ENCODE results near the gene PROC. TPM values are rescaled to one million over a fixed set of nuclear protein-coding genes. Genes with fewer than 3 reads are reported as not detected.

Gene PROC
- polyA plus RNA-seq, 4 donors, result 1.0 to 26.3 (median 4.9) TPM

- peaks cover 0 to 17% (median 5%) of the 10 kb centered on the region in 3 donors for H3K27me3 ChIP-seq (ENCODE audit: control insufficient read depth in 3 of 3, insufficient read depth in 3 of 3, low read length in 3 of 3)
- no peak overlapping the region for H3K27ac ChIP-seq (ENCODE audit: low read depth in 1 of 3, low read length in 2 of 3)
- DNase-seq (no peak), FAIRE-seq (no peak)
- WGBS, 3 donors, result 67 to 75% (median 70%) methylated on average over 8 of the region's 8 CpGs
- no peaks in the 10 kb centered on the region for H3K36me3 ChIP-seq (ENCODE audit: control insufficient read depth in 3 of 3, insufficient read depth in 2 of 3, low read depth in 1 of 3, low read length in 3 of 3)
- H3K4me1 ChIP-seq (ENCODE audit: control insufficient read depth in 3 of 3, insufficient read depth in 2 of 3, low read depth in 1 of 3, low read length in 2 of 3), result peaks cover 0 to 20% (median 0%) of the 10 kb centered on the region in 3 donors
- H3K4me3 ChIP-seq (ENCODE audit: low read depth in 1 of 3, low read length in 3 of 3), result no peak overlapping the region
- no peaks in the 10 kb centered on the region for H3K9me3 ChIP-seq (ENCODE audit: control insufficient read depth in 2 of 2, insufficient read depth in 1 of 2, low read depth in 1 of 2, low read length in 1 of 2)
These were observed 2.0 kb downstream of the PROC start for GRCh38 chr2:127420039-127420864.

DNA sequence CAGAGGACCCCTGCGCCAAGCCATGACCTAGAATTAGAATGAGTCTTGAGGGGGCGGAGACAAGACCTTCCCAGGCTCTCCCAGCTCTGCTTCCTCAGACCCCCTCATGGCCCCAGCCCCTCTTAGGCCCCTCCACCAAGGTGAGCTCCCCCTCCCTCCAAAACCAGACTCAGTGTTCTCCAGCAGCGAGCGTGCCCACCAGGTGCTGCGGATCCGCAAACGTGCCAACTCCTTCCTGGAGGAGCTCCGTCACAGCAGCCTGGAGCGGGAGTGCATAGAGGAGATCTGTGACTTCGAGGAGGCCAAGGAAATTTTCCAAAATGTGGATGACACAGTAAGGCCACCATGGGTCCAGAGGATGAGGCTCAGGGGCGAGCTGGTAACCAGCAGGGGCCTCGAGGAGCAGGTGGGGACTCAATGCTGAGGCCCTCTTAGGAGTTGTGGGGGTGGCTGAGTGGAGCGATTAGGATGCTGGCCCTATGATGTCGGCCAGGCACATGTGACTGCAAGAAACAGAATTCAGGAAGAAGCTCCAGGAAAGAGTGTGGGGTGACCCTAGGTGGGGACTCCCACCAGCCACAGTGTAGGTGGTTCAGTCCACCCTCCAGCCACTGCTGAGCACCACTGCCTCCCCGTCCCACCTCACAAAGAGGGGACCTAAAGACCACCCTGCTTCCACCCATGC lies 3.0 kb downstream of the PROC start:
- FAIRE-seq (no peak), DNase-seq (no peak)
- Histone ChIP-seq H3K27me3 (ENCODE audit: control insufficient read depth in 3 of 3, insufficient read depth in 3 of 3, low read length in 3 of 3) (peaks cover 0 to 17% (median 5%) of the 10 kb centered on the region in 3 donors), H3K4me3 (ENCODE audit: low read depth in 1 of 3, low read length in 3 of 3) (no peak overlapping the region), H3K9me3 (ENCODE audit: control insufficient read depth in 2 of 2, insufficient read depth in 1 of 2, low read depth in 1 of 2, low read length in 1 of 2) (no peaks in the 10 kb centered on the region), H3K27ac (ENCODE audit: low read depth in 1 of 3, low read length in 2 of 3) (no peak overlapping the region), H3K4me1 (ENCODE audit: control insufficient read depth in 3 of 3, insufficient read depth in 2 of 3, low read depth in 1 of 3, low read length in 2 of 3) (peaks cover 0 to 10% (median 0%) of the 10 kb centered on the region in 3 donors), H3K36me3 (ENCODE audit: control insufficient read depth in 3 of 3, insufficient read depth in 2 of 3, low read depth in 1 of 3, low read length in 3 of 3) (no peaks in the 10 kb centered on the region)
- WGBS, 3 donors, result 86 to 91% (median 91%) methylated on average over 15 of the region's 15 CpGs

DNA sequence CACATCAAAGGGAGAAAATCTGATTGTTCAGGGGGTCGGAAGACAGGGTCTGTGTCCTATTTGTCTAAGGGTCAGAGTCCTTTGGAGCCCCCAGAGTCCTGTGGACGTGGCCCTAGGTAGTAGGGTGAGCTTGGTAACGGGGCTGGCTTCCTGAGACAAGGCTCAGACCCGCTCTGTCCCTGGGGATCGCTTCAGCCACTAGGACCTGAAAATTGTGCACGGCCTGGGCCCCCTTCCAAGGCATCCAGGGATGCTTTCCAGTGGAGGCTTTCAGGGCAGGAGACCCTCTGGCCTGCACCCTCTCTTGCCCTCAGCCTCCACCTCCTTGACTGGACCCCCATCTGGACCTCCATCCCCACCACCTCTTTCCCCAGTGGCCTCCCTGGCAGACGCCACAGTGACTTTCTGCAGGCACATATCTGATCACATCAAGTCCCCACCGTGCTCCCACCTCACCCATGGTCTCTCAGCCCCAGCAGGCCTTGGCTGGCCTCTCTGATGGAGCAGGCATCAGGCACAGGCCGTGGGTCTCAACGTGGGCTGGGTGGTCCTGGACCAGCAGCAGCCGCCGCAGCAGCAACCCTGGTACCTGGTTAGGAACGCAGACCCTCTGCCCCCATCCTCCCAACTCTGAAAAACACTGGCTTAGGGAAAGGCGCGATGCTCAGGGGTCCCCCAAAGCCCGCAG lies 3.8 kb downstream of the PROC start:
- DNase-seq (no peak), FAIRE-seq (no peak)
- no peak overlapping the region for H3K27ac ChIP-seq (ENCODE audit: low read depth in 1 of 3, low read length in 2 of 3)
- H3K27me3 ChIP-seq (ENCODE audit: control insufficient read depth in 3 of 3, insufficient read depth in 3 of 3, low read length in 3 of 3), result peaks cover 0 to 16% (median 5%) of the 10 kb centered on the region in 3 donors
- peaks cover 0 to 6% (median 0%) of the 10 kb centered on the region in 3 donors for H3K36me3 ChIP-seq (ENCODE audit: control insufficient read depth in 3 of 3, insufficient read depth in 2 of 3, low read depth in 1 of 3, low read length in 3 of 3)
- H3K4me3 ChIP-seq (ENCODE audit: low read depth in 1 of 3, low read length in 3 of 3), result no peak overlapping the region
- H3K9me3 ChIP-seq (ENCODE audit: control insufficient read depth in 2 of 2, insufficient read depth in 1 of 2, low read depth in 1 of 2, low read length in 1 of 2), result no peaks in the 10 kb centered on the region
- WGBS, 3 donors, result 70 to 74% (median 74%) methylated on average over 16 of the region's 16 CpGs
- H3K4me1 ChIP-seq (ENCODE audit: control insufficient read depth in 3 of 3, insufficient read depth in 2 of 3, low read depth in 1 of 3, low read length in 2 of 3), result peaks cover 0 to 5% (median 0%) of the 10 kb centered on the region in 3 donors

DNA sequence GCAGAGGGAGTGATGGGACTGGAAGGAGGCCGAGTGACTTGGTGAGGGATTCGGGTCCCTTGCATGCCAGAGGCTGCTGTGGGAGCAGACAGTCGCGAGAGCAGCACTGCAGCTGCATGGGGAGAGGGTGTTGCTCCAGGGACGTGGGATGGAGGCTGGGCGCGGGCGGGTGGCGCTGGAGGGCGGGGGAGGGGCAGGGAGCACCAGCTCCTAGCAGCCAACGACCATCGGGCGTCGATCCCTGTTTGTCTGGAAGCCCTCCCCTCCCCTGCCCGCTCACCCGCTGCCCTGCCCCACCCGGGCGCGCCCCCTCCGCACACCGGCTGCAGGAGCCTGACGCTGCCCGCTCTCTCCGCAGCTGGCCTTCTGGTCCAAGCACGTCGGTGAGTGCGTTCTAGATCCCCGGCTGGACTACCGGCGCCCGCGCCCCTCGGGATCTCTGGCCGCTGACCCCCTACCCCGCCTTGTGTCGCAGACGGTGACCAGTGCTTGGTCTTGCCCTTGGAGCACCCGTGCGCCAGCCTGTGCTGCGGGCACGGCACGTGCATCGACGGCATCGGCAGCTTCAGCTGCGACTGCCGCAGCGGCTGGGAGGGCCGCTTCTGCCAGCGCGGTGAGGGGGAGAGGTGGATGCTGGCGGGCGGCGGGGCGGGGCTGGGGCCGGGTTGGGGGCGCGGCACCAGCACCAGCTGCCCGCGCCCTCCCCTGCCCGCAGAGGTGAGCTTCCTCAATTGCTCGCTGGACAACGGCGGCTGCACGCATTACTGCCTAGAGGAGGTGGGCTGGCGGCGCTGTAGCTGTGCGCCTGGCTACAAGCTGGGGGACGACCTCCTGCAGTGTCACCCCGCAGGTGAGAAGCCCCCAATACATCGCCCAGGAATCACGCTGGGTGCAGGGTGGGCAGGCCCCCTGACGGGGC lies 4.6 kb downstream of the PROC start:
- H3K27ac ChIP-seq (ENCODE audit: low read depth in 1 of 3, low read length in 2 of 3), result peak overlapping the region in 1 of 3 donors; percentile 4
- peak; percentile 30 to 69 for DNase-seq

GRCh38 chr2:127423478-127423843 lies 5.2 kb downstream of the PROC start:
- Histone ChIP-seq H3K36me3 (ENCODE audit: control insufficient read depth in 3 of 3, insufficient read depth in 2 of 3, low read depth in 1 of 3, low read length in 3 of 3) (peaks cover 0 to 12% (median 0%) of the 10 kb centered on the region in 3 donors), H3K27ac (ENCODE audit: low read depth in 1 of 3, low read length in 2 of 3) (peak overlapping the region in 1 of 3 donors; percentile 4), H3K27me3 (ENCODE audit: control insufficient read depth in 3 of 3, insufficient read depth in 3 of 3, low read length in 3 of 3) (peaks cover 0 to 15% (median 5%) of the 10 kb centered on the region in 3 donors), H3K9me3 (ENCODE audit: control insufficient read depth in 2 of 2, insufficient read depth in 1 of 2, low read depth in 1 of 2, low read length in 1 of 2) (no peaks in the 10 kb centered on the region), H3K4me1 (ENCODE audit: control insufficient read depth in 3 of 3, insufficient read depth in 2 of 3, low read depth in 1 of 3, low read length in 2 of 3) (peaks cover 0 to 5% (median 0%) of the 10 kb centered on the region in 3 donors), H3K4me3 (ENCODE audit: low read depth in 1 of 3, low read length in 3 of 3) (peak overlapping the region in 2 of 3 donors; percentile 48 to 50)
- FAIRE-seq, result no peak
- WGBS, 3 donors, result 1 to 3% (median 2%) methylated on average over 23 to 29 of the region's 29 CpGs
- DNase-seq, result peak; percentile 81 to 86

More for the DNA sequence above, 4.6 kb downstream of the PROC start:
- FAIRE-seq, result no peak
- Histone ChIP-seq H3K4me3 (ENCODE audit: low read depth in 1 of 3, low read length in 3 of 3) (peak overlapping the region in 2 of 3 donors; percentile 48 to 50), H3K36me3 (ENCODE audit: control insufficient read depth in 3 of 3, insufficient read depth in 2 of 3, low read depth in 1 of 3, low read length in 3 of 3) (peaks cover 0 to 10% (median 0%) of the 10 kb centered on the region in 3 donors), H3K27me3 (ENCODE audit: control insufficient read depth in 3 of 3, insufficient read depth in 3 of 3, low read length in 3 of 3) (peaks cover 0 to 15% (median 5%) of the 10 kb centered on the region in 3 donors), H3K4me1 (ENCODE audit: control insufficient read depth in 3 of 3, insufficient read depth in 2 of 3, low read depth in 1 of 3, low read length in 2 of 3) (peaks cover 0 to 5% (median 0%) of the 10 kb centered on the region in 3 donors), H3K9me3 (ENCODE audit: control insufficient read depth in 2 of 2, insufficient read depth in 1 of 2, low read depth in 1 of 2, low read length in 1 of 2) (no peaks in the 10 kb centered on the region)
- WGBS, 3 donors, result 4 to 5% (median 4%) methylated on average over 52 to 73 of the region's 73 CpGs

DNA sequence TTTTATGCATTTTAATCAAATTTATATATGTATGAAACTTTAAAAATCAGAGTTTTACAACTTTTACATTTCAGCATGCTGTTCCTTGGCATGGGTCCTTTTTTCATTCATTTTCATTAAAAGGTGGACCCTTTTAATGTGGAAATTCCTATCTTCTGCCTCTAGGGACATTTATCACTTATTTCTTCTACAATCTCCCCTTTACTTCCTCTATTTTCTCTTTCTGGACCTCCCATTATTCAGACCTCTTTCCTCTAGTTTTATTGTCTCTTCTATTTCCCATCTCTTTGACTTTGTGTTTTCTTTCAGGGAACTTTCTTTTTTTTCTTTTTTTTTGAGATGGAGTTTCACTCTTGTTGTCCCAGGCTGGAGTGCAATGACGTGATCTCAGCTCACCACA lies 5.7 kb downstream of the PROC start:
- peaks cover 0 to 5% (median 0%) of the 10 kb centered on the region in 3 donors for H3K4me1 ChIP-seq (ENCODE audit: control insufficient read depth in 3 of 3, insufficient read depth in 2 of 3, low read depth in 1 of 3, low read length in 2 of 3)
- DNase-seq (no peak), FAIRE-seq (no peak)
- WGBS, 3 donors, result 52 to 63% (median 61%) methylated on average over 1 of the region's 1 CpG
- H3K27ac ChIP-seq (ENCODE audit: low read depth in 1 of 3, low read length in 2 of 3), result no peak overlapping the region
- peak overlapping the region in 2 of 3 donors; percentile 48 to 50 for H3K4me3 ChIP-seq (ENCODE audit: low read depth in 1 of 3, low read length in 3 of 3)
- peaks cover 0 to 15% (median 5%) of the 10 kb centered on the region in 3 donors for H3K27me3 ChIP-seq (ENCODE audit: control insufficient read depth in 3 of 3, insufficient read depth in 3 of 3, low read length in 3 of 3)
- H3K36me3 ChIP-seq (ENCODE audit: control insufficient read depth in 3 of 3, insufficient read depth in 2 of 3, low read depth in 1 of 3, low read length in 3 of 3), result peaks cover 0 to 16% (median 0%) of the 10 kb centered on the region in 3 donors
- no peaks in the 10 kb centered on the region for H3K9me3 ChIP-seq (ENCODE audit: control insufficient read depth in 2 of 2, insufficient read depth in 1 of 2, low read depth in 1 of 2, low read length in 1 of 2)

- DNase-seq, result no peak
- H3K27ac ChIP-seq (ENCODE audit: low read depth in 1 of 3, low read length in 2 of 3), result no peak overlapping the region
- peaks cover 0 to 15% (median 5%) of the 10 kb centered on the region in 3 donors for H3K27me3 ChIP-seq (ENCODE audit: control insufficient read depth in 3 of 3, insufficient read depth in 3 of 3, low read length in 3 of 3)
- no peaks in the 10 kb centered on the region for H3K9me3 ChIP-seq (ENCODE audit: control insufficient read depth in 2 of 2, insufficient read depth in 1 of 2, low read depth in 1 of 2, low read length in 1 of 2)
- H3K4me3 ChIP-seq (ENCODE audit: low read depth in 1 of 3, low read length in 3 of 3), result no peak overlapping the region
- 83 to 90% (median 86%) methylated on average over 13 of the region's 13 CpGs for WGBS, 3 donors
- H3K4me1 ChIP-seq (ENCODE audit: control insufficient read depth in 3 of 3, insufficient read depth in 2 of 3, low read depth in 1 of 3, low read length in 2 of 3), result peaks cover 0 to 5% (median 0%) of the 10 kb centered on the region in 3 donors
- FAIRE-seq, result no peak
- H3K36me3 ChIP-seq (ENCODE audit: control insufficient read depth in 3 of 3, insufficient read depth in 2 of 3, low read depth in 1 of 3, low read length in 3 of 3), result peaks cover 0 to 19% (median 0%) of the 10 kb centered on the region in 3 donors
These were observed 6.6 kb downstream of the PROC start for GRCh38 chr2:127424598-127425520.

Measured in small intestine (tissue), 7 donors.